GM12874 (cell line): ENCODE data around the gene LBX1.

Experiments used
- TF ChIP-seq, protein P1 (sequence below): IDR thresholded peaks from 2 replicates; pipeline ENCODE4 v1.5.1; 2011; ENCODE audit warnings: low read depth, mild to moderate bottlenecking, control low read depth, low read length, moderate library complexity; ENCODE audit not compliant: insufficient read depth

The LBX1 gene

DNA sequence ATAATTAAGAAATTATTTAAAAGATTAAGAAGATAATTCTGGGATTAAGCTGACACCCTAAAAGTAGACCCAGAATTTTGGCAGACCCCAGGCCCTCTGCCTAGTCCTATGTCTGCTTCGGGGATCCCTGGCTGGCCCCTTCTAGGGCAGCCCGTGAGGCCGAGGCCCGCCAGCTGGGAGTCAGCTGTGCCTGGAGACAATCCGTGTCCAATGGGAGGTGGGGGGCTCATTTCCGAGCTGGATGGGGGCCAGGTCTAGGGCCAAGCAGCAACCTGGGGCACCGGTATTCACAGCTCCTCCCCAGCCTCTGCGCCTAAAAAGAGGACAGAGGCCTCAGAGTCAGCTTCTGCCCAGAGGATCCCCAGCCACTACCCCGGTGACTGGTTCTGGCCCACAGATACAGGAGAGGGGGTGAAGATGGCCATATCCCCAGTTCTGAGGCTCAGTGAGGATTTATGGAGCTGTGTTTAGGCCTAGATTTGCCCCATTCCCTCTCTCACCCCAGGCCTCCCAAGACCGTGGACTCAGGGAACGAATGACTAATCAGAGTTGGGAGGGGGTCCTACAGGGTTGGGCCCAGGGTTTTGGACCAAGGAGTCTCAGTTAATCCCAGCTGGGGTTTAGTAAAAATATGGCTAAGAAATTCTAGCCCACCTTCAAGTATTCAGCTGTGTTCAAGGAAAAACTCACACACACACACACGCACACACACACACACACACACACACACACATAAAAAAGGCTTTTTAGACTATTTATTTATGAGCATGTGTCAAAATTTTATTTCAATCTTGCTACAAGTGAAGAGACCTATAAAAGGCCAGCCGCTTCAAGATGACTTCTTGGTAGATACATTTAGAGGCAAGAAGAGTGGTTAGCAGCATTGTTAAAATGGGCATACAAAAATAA lies 37.4 kb upstream of the LBX1 start:
- TF ChIP-seq, protein P1, sequence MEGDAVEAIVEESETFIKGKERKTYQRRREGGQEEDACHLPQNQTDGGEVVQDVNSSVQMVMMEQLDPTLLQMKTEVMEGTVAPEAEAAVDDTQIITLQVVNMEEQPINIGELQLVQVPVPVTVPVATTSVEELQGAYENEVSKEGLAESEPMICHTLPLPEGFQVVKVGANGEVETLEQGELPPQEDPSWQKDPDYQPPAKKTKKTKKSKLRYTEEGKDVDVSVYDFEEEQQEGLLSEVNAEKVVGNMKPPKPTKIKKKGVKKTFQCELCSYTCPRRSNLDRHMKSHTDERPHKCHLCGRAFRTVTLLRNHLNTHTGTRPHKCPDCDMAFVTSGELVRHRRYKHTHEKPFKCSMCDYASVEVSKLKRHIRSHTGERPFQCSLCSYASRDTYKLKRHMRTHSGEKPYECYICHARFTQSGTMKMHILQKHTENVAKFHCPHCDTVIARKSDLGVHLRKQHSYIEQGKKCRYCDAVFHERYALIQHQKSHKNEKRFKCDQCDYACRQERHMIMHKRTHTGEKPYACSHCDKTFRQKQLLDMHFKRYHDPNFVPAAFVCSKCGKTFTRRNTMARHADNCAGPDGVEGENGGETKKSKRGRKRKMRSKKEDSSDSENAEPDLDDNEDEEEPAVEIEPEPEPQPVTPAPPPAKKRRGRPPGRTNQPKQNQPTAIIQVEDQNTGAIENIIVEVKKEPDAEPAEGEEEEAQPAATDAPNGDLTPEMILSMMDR = no peak

DNA sequence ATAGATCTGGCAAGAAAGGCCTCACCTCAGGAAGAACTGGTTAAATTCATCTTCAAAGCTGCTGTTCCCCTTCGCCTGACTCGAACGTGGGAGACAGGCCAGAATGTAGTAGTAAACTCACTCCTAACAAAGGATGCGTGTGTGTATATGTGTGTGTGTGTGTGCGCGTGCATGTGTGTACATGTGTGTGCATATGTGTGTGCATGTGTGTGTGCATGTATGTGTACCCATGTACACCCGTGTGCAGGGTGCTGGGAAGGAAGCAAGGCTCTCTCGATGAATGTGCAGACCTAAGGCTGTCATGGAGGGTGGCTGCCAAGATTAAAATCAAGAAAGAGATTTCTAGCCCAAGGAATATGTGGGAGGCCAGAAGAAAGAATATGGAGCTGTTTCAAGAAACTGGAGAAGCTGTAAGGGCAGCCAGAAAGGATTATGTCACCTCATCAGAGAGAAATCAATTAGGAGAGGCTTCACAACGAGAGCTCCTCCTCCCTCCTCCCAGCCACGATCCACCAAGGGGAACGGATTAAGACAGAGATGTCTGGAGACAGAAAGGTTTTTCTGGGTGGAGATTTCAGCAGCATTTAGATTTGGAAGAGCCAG lies 34.0 kb upstream of the LBX1 start:
- TF ChIP-seq, protein P1 = no peak

GRCh38 chr10:101262147-101262546 lies 32.9 kb upstream of the LBX1 start:
- TF ChIP-seq, protein P1 = no peak

GRCh38 chr10:101261702-101262101 lies 32.4 kb upstream of the LBX1 start:
- TF ChIP-seq, protein P1 = no peak

DNA sequence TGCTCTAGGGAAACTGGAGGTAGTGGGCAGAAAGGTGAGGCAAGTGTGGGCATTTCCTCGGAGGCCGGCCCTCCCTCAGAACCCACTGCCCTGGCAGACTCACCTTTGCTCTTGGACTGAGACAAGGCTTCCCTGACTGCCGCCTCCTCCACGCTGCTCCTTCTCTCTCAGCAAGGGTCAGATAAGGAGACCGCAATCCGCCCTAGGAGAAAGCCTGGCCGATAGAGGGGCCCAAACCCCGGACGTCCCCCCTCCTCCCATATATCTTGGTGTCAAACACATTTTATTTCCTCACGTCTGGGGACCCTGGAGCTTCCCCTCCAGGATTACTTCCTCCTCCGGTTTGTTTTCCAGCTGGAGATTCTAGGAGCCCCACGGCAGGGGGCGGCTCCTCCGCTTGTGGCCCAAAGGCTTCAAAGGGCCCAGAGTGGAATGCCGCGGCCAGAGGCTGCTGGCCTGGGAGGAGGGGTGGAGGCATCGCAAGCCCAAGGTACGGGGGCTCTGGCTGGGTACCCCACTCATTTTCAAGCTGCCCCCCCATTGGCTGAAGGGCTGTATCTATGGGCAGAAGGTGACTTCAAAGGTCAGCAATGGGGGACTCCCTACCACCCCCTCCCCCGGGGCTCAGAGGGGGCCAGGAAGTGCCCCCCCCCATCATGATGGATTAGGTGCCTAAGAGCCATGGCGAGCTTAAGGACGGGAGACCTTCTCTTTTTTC lies 31.7 kb upstream of the LBX1 start:
- TF ChIP-seq, protein P1 = no peak

- TF ChIP-seq, protein P1 = no peak
These were observed 29.1 kb upstream of the LBX1 start for GRCh38 chr10:101258179-101258885.

- TF ChIP-seq, protein P1 = no peak
These were observed 28.2 kb upstream of the LBX1 start for GRCh38 chr10:101257491-101257890.
